PC-9 (cell line): ENCODE measurements around the gene PDE11A. TPM values are rescaled to one million over a fixed set of nuclear protein-coding genes. Genes with fewer than 3 reads are reported as not detected.

Experiments used
- BruUV-seq: library from RNA; stranded (reverse); fragments of 400-500 nt; replicated peaks from 2 replicates; lab custom pipeline; 2021; lab: Mats Ljungman, UMichigan
- CTCF ChIA-PET: fragments of 300-600 bp; sonication (Branson Sonifier 250); formaldehyde crosslinking; loops from one replicate; lab custom pipeline; 2022; ENCODE audit warnings: antibody characterized with exemption; lab: Charles Lee
- POLR2A ChIA-PET: fragments of 300-600 bp; sonication (Branson Sonifier 250); formaldehyde crosslinking; loops from one replicate; lab custom pipeline; 2022; ENCODE audit warnings: antibody characterized with exemption; ENCODE audit not compliant: unreplicated experiment; lab: Charles Lee
- DNase-seq, 2 experiments: peaks; one replicate each; pipeline versions ENCODE4 v3.0.0 to v3.0.0-alpha.2; 2015 to 2022; ENCODE audit warnings: mixed read lengths in 1 of 2
- H2AFZ ChIP-seq: fragments of 200-600 bp; sonication (generic); 2 replicates; pipeline ENCODE4 v1.8.1; 2017; ENCODE audit warnings: antibody characterized with exemption
- H3F3A ChIP-seq: fragments of 200-600 bp; sonication (generic); 2 replicates; pipeline ENCODE4 v1.8.1; 2017; ENCODE audit warnings: antibody characterized with exemption, mild to moderate bottlenecking, low read depth; ENCODE audit not compliant: insufficient read depth
- H3K27ac ChIP-seq: fragments of 200-600 bp; sonication (generic); 2 replicates; pipeline ENCODE4 v1.6.1; 2016; ENCODE audit warnings: mixed run types
- H3K27me3 ChIP-seq: fragments of 200-600 bp; sonication (generic); 2 replicates; pipeline ENCODE4 v1.6.1; 2016; ENCODE audit warnings: low read depth, mixed run types; ENCODE audit not compliant: insufficient read depth
- H3K36me3 ChIP-seq: fragments of 200-600 bp; sonication (generic); 2 replicates; pipeline ENCODE4 v1.6.1; 2016; ENCODE audit warnings: low read depth, mixed run types
- H3K4me1 ChIP-seq: fragments of 200-600 bp; sonication (generic); replicated peaks from 2 replicates; pipeline ENCODE4 v1.6.1; 2016; ENCODE audit warnings: mixed run types; ENCODE audit not compliant: insufficient read depth
- H3K4me2 ChIP-seq: fragments of 200-600 bp; sonication (generic); 2 replicates; pipeline ENCODE4 v1.6.1; 2017; ENCODE audit warnings: mixed run types
- H3K4me3 ChIP-seq: fragments of 200-600 bp; sonication (generic); 2 replicates; pipeline ENCODE4 v1.6.1; 2016; ENCODE audit warnings: mixed run types
- H3K79me2 ChIP-seq: fragments of 200-600 bp; sonication (generic); 2 replicates; pipeline ENCODE4 v1.6.1; 2017; ENCODE audit warnings: low read depth, mixed run types
- H3K9me2 ChIP-seq: fragments of 200-600 bp; sonication (generic); 2 replicates; pipeline ENCODE4 v1.8.1; 2017; ENCODE audit warnings: mild to moderate bottlenecking; ENCODE audit not compliant: insufficient read depth
- H3K9me3 ChIP-seq: fragments of 200-600 bp; sonication (generic); 2 replicates; pipeline ENCODE4 v1.8.1; 2016; ENCODE audit warnings: low read depth; ENCODE audit not compliant: insufficient read depth
- H4K20me1 ChIP-seq: fragments of 200-600 bp; sonication (generic); 2 replicates; pipeline ENCODE4 v1.8.1; 2017; ENCODE audit not compliant: insufficient read depth
- EZH2 ChIP-seq: fragments of 200-600 bp; sonication (generic); IDR thresholded peaks from 2 replicates; pipeline ENCODE4 v1.8.0; 2017; ENCODE audit warnings: antibody characterized with exemption, low read depth
- intact Hi-C: fragments of 100-400 bp; cut with micrococcal nuclease; formaldehyde crosslinking; loops from one replicate; pipeline ENCODE4 v1.10.0; 2022; ENCODE audit not compliant: unreplicated experiment
- total RNA-seq: library from RNA; stranded (reverse); gene quantifications from 2 replicates; pipeline ENCODE4 v1.2.3, GENCODE V29; 2021
- TF ChIP-seq, protein P1 (sequence below): fragments of 200-600 bp; sonication (generic); conservative IDR thresholded peaks from 2 replicates; pipeline ENCODE4 v1.6.1; 2017; ENCODE audit warnings: mixed run types, antibody characterized with exemption, mild to moderate bottlenecking, moderate library complexity

PDE11A gene
- total RNA-seq, 1 experiment from 2014 or later = 1.4 TPM

DNA sequence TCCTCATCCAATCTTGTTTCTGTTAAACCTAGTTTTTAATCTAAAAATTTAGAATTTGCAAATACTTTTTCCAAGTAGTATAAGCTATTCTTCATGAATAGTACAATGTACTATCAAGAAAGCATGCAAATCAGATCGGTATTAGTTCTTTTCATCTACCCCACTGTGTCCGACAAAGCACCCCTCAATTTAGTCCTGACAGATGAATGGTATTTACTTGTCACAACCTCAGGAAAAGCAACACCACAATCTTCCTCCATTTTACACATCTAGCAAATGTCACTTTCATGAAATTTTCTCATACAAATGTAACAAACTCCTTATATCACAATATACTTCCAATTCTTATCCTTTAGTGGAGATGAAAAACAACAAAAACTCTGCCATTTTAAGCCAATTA is 163.8 kb downstream of the PDE11A start:
- H4K20me1 ChIP-seq = no peaks in the 10 kb centered on the region
- CTCF ChIA-PET = no interaction called here
- DNase-seq = no peak
- no peak overlapping the region for H2AFZ ChIP-seq
- POLR2A ChIA-PET = no interaction called here
- H3F3A ChIP-seq = no peaks in the 10 kb centered on the region
- no peaks in the 10 kb centered on the region for H3K27me3 ChIP-seq
- BruUV-seq = no TSS peak
- TF ChIP-seq, protein P1, sequence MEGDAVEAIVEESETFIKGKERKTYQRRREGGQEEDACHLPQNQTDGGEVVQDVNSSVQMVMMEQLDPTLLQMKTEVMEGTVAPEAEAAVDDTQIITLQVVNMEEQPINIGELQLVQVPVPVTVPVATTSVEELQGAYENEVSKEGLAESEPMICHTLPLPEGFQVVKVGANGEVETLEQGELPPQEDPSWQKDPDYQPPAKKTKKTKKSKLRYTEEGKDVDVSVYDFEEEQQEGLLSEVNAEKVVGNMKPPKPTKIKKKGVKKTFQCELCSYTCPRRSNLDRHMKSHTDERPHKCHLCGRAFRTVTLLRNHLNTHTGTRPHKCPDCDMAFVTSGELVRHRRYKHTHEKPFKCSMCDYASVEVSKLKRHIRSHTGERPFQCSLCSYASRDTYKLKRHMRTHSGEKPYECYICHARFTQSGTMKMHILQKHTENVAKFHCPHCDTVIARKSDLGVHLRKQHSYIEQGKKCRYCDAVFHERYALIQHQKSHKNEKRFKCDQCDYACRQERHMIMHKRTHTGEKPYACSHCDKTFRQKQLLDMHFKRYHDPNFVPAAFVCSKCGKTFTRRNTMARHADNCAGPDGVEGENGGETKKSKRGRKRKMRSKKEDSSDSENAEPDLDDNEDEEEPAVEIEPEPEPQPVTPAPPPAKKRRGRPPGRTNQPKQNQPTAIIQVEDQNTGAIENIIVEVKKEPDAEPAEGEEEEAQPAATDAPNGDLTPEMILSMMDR = no peak
- TF ChIP-seq EZH2 = no peak
- no peaks in the 10 kb centered on the region for H3K9me2 ChIP-seq
- no peak overlapping the region for H3K4me2 ChIP-seq
- H3K36me3 ChIP-seq = no peaks in the 10 kb centered on the region
- no peak overlapping the region for H3K27ac ChIP-seq
- H3K9me3 ChIP-seq = no peaks in the 10 kb centered on the region
- intact Hi-C loops = loop anchor here (5.0 kb wide), 1 partner anchor 203 kb away; the partner anchor contains the start of gene RBM45
- no peaks in the 10 kb centered on the region for H3K79me2 ChIP-seq
- no peaks in the 10 kb centered on the region; the same call in 1 of the 2 replicates for H3K4me1 ChIP-seq
- H3K4me3 ChIP-seq = no peak overlapping the region

DNA sequence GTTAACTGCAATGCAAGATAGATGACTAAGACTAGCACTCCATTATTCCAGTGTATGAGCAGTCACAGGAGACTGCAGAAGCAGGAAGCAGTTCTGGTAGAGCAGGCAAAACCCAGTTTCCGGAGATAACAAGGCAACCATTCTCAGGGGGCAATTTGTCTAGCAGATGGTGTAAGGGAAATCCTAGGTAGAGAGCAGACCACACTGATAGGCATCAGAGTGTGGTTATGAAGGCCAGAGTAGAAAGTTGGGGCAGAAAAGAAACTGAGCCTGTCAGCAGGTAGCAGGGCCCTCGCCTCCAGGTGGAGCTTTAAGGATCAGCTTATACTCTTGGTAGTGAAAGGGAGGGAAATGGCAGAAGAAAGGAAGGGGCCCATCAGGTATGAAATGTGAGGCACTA is 164.4 kb downstream of the PDE11A start:
- TF ChIP-seq, protein P1 = no peak
- TF ChIP-seq EZH2 = no peak
- no peak overlapping the region for H3K4me3 ChIP-seq
- intact Hi-C loops = loop anchor here (5.0 kb wide), 1 partner anchor 204 kb away; the partner anchor contains the start of gene RBM45
- no peaks in the 10 kb centered on the region for H3K36me3 ChIP-seq
- H3K27me3 ChIP-seq = no peaks in the 10 kb centered on the region
- H3F3A ChIP-seq = no peaks in the 10 kb centered on the region
- ChIA-PET POLR2A (interaction anchor here (0.7 kb wide), 1 partner anchor 21 kb away, joined by 3 read pairs; no protein-coding TSS in a partner anchor), CTCF (no interaction called here)
- no peaks in the 10 kb centered on the region for H3K79me2 ChIP-seq
- no peaks in the 10 kb centered on the region; the same call in 1 of the 2 replicates for H3K4me1 ChIP-seq
- no peak for DNase-seq
- no peak overlapping the region for H2AFZ ChIP-seq
- H4K20me1 ChIP-seq = no peaks in the 10 kb centered on the region
- BruUV-seq = no TSS peak
- H3K27ac ChIP-seq = no peak overlapping the region
- no peaks in the 10 kb centered on the region for H3K9me2 ChIP-seq
- no peaks in the 10 kb centered on the region for H3K9me3 ChIP-seq
- no peak overlapping the region for H3K4me2 ChIP-seq

DNA sequence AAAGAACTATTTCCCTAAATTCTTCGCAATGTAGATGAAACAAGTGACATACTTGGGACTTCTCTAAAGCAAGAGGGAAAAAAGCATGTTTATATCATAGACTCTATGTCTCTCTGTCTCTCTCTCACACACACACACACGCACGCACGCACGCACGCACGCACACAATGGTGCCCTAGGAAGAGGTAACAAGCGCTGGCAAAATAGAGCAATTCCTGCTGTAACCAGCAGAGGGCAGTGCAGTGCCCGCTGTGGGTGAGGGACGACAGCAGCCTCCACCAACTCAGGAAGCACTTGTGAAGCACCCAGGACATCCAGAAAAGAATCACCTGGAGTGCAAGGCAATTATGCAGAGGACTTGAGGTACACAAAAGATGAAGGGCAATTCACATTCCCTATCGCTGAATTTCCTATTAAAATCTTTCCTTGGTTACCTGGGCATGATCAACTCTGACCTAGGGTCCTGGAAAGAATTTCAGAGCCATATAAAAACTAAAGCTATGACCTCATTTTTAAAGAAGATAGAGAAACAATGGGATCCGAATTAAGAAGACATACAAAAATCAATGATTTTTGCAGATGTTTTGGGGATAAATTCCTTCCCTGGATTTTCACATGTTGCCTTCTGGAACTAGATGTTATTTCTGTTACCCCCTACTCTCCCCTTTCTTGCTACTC is 166.4 kb downstream of the PDE11A start:
- intact Hi-C loops = loop anchor here (2.0 to 5.0 kb wide), 3 partner anchors 133 to 513 kb away; partner anchors contain the start of gene RBM45
- Histone ChIP-seq H3K4me2 (no peak overlapping the region), H3K4me3 (no peak overlapping the region), H3K36me3 (no peaks in the 10 kb centered on the region), H3K79me2 (no peaks in the 10 kb centered on the region), H4K20me1 (no peaks in the 10 kb centered on the region), H3K9me3 (no peaks in the 10 kb centered on the region), H3K4me1 (no peaks in the 10 kb centered on the region; the same call in 1 of the 2 replicates), H3K27me3 (no peaks in the 10 kb centered on the region), H2AFZ (no peak overlapping the region), H3K9me2 (no peaks in the 10 kb centered on the region), H3F3A (no peaks in the 10 kb centered on the region), H3K27ac (no peak overlapping the region)
- ChIA-PET CTCF (interaction anchor here (0.6 kb wide), 2 partner anchors 169 to 794 kb away, joined by 3 to 7 read pairs; no protein-coding TSS in a partner anchor), POLR2A (no interaction called here)
- peak in 1 of 2 experiments; percentile 73 for DNase-seq
- TF ChIP-seq, protein P1 = peak; percentile 95
- no peak for TF ChIP-seq EZH2
- BruUV-seq = no TSS peak
